Measurements from ENCODE around the gene AGTRAP. TPM values are rescaled to one million over a fixed set of nuclear protein-coding genes. Genes with fewer than 3 reads are reported as not detected.

The AGTRAP gene
- total RNA-seq, 1 donor from 2014 or later, result 9.0 TPM

DNA sequence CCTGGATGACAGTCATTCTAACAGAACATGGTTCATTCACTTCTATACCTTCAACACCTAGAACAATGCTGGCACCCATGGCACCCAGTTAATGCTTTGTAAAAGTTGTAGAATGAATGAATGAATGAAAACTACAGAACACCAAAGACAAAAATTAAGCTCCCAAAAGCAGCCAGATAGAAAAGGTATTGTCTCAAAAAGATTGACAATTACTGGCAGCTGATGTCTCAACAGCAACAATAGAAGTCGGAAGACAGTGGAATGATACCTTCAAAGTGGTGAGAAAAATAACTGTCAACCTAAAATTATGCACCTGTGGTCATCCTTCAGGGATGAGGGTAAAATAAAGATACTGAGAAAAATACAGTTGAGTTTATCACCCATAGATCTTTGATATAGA lies 21.1 kb downstream of the AGTRAP start:
- no peak for DNase-seq (ENCODE audit: low spot score)
- ATAC-seq, result no peak

DNA sequence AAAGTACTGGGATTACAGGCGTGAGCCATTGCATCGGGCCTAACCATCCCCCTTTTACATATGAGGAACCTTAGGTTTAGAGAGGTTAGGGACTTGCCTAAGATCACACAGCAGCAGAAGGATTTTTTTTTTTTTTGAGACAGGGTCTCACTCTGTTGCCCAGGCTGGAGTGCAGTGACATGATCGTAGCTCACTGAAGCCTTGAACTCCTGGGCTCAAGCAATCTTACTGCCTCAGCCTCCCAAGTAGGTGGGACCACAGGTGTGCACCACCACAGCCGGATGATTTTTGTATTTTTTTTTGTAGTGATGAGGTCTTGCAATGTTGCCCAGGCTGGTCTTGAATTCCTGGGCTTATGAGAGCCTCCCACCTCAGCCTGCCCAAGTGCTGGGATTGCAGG lies 23.9 kb downstream of the AGTRAP start:
- DNase-seq (ENCODE audit: low spot score) (no peak), ATAC-seq (no peak)

DNA sequence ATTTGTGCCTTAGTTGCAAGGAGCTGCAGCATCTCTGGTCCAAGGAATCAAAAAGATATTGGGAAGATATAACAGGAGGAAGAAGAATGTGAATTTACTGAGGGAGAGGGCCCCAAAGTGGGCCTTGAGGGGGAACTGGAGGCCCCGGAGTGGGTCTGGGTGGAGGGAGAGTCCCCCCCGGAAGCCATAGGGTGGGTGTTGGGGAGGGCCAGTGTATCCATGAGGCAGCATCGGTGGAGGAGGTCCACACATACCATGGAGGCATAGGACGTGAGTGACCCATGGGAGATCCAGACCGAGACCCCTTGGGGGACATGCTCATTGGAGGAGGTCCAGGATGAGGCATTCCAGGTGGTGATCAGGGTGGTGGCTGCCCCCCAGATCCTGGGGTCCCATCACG lies 25.3 kb downstream of the AGTRAP start:
- ATAC-seq (no peak), DNase-seq (ENCODE audit: low spot score) (no peak)

DNA sequence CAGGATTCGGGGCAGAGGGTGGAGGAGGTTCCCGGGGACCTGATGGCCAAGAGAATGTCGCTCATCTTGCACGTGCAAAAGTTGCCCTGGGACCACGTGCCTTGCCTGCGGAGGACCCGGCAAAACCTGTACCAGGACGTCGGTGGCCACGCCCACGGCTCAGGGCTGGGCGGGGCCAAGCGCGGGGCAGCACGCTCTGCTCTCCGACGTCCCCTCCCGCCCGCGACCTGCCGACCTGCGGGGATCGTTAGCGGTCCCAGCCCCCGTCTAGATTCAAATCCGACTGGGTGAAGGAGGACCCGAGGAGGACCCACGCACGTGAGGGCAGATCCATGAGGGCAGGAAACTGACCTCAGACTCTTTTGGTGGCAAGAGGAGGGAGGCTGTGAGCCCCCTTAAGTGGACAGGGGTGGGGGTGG lies 26.1 kb downstream of the AGTRAP start, which contains the start of gene C1orf167:
C1orf167 (plus strand) TSS at position 206 of the 419 bp plus-strand sequence. CDS start 2,208 bp downstream, outside the sequence.
- no peak for DNase-seq (ENCODE audit: low spot score)
- peak; percentile 47 for ATAC-seq

GRCh38 chr1:11764115-11764514 lies 28.2 kb downstream of the AGTRAP start:
- ATAC-seq, result no peak
- DNase-seq (ENCODE audit: low spot score), result no peak

DNA sequence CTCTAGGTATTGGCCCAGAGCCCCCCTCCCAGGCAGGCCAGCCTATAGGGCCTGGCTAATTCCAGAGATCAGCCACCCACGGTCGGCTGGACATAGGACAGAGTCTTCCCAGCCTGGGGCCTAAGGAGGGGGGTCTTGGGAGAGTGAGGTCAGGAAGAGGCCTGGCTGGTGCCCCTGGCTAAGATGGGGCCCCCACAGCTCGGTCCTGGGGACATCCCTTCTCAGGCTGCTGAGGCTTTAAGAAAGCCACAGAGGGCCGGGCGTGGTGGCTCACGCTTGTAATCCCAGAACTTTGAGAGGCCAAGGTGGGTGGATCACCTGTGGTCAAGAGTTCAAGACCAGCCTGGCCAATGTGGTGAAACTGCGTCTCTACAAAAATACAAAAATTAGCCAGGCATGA lies 28.6 kb downstream of the AGTRAP start:
- ATAC-seq (no peak), DNase-seq (ENCODE audit: low spot score) (no peak)

DNA sequence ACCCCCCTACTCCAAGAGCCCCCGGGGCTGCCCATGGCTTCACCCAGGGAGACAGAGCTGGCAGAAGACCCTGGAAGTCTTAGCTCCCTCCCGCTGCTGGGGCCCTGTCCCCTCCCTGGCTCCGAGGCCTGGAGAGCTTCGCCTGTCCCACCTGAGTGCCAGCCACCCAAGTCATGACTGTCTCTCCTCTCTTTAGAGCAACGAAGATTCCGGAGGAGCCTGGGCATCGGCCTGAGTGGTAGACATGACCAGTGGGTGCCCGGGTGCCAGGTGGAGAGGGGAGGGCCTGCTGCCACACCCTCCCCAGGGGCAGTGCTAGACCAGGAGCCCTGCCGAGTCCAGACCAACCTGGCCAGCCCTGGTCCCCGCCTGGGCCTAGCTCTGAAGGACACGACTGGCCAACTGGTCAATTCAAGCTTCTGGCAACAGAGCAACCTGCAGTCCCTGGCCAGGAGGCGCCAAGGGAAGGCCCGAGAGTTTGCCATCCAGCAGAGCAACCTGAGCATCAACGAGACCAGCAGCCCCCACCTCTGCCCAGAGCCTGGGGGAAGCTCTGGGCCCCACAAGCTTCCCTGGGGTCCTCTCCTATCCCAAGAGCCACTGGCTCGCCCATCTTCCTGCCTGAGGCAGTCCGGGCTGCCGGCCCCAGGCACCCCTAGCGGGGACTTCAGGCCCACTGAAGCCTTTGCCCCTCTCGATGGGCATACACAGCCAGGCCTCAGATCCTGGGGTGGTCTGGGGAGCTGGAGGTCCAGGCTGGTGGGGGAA lies 29.9 kb downstream of the AGTRAP start:
- ATAC-seq, result no peak
- DNase-seq (ENCODE audit: low spot score), result no peak

GRCh38 chr1:11766429-11766776 lies 30.5 kb downstream of the AGTRAP start:
- ATAC-seq (no peak), DNase-seq (ENCODE audit: low spot score) (no peak)

- DNase-seq (ENCODE audit: low spot score) (no peak), ATAC-seq (no peak)
These were observed 32.2 kb downstream of the AGTRAP start for GRCh38 chr1:11767922-11768704.

- ATAC-seq (no peak), DNase-seq (ENCODE audit: low spot score) (no peak)
These were observed 32.9 kb downstream of the AGTRAP start for GRCh38 chr1:11768821-11769220.

DNA sequence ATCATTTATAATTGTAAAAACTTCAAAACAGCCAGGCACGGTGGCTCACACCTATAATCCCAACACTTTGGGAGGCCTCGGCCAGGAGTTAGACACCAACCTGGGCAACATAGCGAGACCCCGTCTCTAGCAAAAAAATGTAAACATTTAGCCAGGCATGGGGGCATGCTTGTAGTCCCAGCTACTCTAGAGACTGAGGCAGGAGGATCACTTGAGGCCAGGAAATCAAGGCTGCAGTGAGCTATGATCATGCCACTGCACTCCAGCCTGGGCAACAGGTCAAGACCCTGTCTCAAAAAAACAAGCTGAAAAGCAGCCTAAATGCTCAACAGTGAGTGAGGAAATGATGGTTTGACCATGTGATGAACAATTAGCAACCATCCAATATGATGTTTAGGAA lies 33.3 kb downstream of the AGTRAP start:
- no peak for DNase-seq (ENCODE audit: low spot score)
- no peak for ATAC-seq

- no peak for ATAC-seq
- no peak for DNase-seq (ENCODE audit: low spot score)
These were observed 34.1 kb downstream of the AGTRAP start for GRCh38 chr1:11770011-11770410.

GRCh38 chr1:11771481-11772043 lies 35.6 kb downstream of the AGTRAP start:
- no peak for DNase-seq (ENCODE audit: low spot score)

GRCh38 chr1:11772458-11772857 lies 36.5 kb downstream of the AGTRAP start:
- no peak for ATAC-seq
- DNase-seq (ENCODE audit: low spot score), result no peak

More at GRCh38 chr1:11771481-11772043, 35.6 kb downstream of the AGTRAP start:
- no peak for ATAC-seq

DNA sequence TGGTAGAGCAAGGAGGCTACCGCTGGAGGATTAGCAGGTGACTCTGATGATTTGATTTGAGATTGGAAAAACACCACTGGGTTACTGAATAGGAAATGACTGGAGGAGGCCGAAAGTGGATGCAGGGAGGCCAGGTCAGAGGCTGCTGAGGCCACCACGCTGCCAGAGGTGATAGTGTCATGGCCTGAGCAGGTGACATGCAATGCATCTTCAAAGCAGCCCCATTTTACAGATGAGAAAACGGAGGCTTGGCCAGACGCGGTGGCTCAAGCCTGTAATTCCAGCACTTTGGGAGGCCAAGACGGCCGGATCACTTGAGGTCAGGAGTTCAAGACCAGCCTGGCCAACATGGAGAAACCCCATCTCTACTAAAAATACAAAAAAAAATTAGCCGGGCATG lies 38.8 kb downstream of the AGTRAP start:
- ATAC-seq, result no peak
- no peak for DNase-seq (ENCODE audit: low spot score)

DNA sequence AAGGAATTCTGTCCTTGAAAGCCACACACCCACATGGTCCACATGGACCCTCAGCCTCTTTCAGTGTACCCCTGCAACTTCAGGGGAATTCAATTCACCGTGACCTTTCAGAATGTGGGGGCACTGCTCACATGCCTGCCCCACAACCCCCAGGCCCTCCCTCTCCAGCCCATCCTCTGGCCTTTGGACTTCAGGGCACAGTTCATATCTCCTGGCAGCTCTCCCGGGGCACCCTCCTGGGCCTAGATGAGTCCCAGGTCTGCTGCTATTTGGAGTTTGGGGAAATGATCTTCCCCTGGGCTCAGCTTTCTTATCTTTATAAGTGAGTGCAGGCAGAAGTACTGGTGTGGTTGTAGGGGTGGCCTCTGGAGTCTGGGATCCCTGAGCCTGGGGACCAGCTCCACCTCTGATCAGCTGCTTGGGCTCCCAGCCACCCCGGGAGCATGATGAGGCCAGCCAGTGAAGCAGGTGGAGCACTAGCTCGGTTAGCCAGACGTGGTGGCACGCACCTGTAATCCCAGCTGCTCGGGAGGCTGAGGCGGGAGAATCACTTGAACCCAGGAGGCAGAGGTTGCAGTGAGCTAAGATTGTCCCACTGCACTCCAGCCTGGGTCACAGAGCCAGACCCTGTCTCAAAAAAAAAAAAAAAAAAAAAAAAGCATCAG lies 41.9 kb downstream of the AGTRAP start:
- DNase-seq (ENCODE audit: low spot score) (peak; percentile 82), ATAC-seq (peak; percentile 92)

- ATAC-seq (no peak), DNase-seq (ENCODE audit: low spot score) (no peak)
These were observed 42.4 kb downstream of the AGTRAP start for GRCh38 chr1:11778336-11778735.

DNA sequence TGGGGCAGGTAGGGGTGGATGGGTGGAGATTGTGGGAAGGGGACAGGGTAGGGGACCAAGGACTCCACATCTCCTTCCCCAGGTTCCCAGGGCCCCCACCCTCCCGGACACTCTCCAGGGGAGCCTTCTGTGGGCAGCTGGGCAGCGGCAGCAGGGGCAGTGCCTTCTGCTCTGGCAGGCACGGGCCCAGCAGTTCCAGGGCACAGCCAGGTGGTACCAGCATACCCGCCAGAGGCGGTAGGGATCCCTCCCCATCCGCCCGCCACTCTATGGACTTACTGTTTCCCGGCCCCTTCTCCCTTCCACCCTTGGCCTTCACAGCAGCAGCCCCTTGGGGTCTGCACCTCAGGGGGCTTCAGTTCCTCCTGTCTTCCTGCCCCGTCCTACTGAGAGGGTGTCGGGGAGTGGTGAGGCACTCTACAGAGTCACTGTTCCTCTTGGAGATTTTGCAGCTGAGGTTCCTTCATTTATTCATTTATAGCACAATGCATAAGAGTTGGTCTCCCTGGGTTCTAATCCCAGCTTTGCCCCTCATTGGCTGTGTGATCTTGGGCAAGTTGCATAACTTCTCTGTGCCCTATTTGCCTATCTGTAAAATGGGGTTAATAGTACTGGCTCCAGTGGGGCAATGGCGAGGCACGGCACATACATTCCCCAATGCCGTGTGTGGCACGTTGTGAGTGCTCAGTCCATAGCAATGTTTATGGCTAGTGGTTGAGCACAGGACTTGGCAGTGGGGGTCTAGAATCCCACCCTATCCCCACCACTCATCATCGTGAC lies 43.1 kb downstream of the AGTRAP start:
- DNase-seq (ENCODE audit: low spot score), result no peak
- ATAC-seq, result no peak

- DNase-seq (ENCODE audit: low spot score), result no peak
- ATAC-seq, result no peak
These were observed 43.9 kb downstream of the AGTRAP start for GRCh38 chr1:11779715-11780379.
